HL-60 (cell line): ENCODE data around the gene TTN.

ENCODE experiments used
- CTCF ChIP-seq: IDR thresholded peaks from one replicate; pipeline ENCODE4 v1.5.1; 2011; ENCODE audit warnings: low read length, control low read depth, inconsistent platforms; ENCODE audit not compliant: insufficient read depth
- POLR2AphosphoS5 ChIP-seq: IDR thresholded peaks from 2 replicates; pipeline ENCODE4 v1.6.1; 2012; ENCODE audit warnings: low read depth
- REST ChIP-seq: IDR thresholded peaks from 2 replicates; pipeline ENCODE4 v1.6.1; 2012; ENCODE audit warnings: low read depth; ENCODE audit not compliant: insufficient replicate concordance

- TF ChIP-seq REST = no peak
- TF ChIP-seq POLR2AphosphoS5 = no peak
- no peak for TF ChIP-seq CTCF
These were observed 680 bp downstream of the TTN start for GRCh38 chr2:178806543-178806942.
